Kidney capillary endothelial cell (primary cell): ENCODE data around the gene CEP112.

ENCODE experiments used
- DNase-seq: peaks from one replicate; pipeline ENCODE4 v3.0.0-alpha.2; 2018; ENCODE audit warnings: low spot score

CEP112 gene

GRCh38 chr17:65593092-65593854, 598.7 kb downstream of the CEP112 start:
- DNase-seq = no peak

GRCh38 chr17:65592125-65592965, 599.6 kb downstream of the CEP112 start:
- no peak for DNase-seq

GRCh38 chr17:65589321-65589720, 602.6 kb downstream of the CEP112 start:
- DNase-seq = no peak

- DNase-seq = no peak
Observed at GRCh38 chr17:65588181-65588808, 603.6 kb downstream of the CEP112 start.

GRCh38 chr17:65587534-65588180, 604.3 kb downstream of the CEP112 start:
- DNase-seq = no peak

- DNase-seq = no peak
Observed at GRCh38 chr17:65586899-65587298, 605.0 kb downstream of the CEP112 start.
